H1 (cell line): Measurements from ENCODE around the gene SERPINB6. TPM values are rescaled to one million over a fixed set of nuclear protein-coding genes. Genes with fewer than 3 reads are reported as not detected.

ENCODE experiments used
- CTCF ChIA-PET: fragments of 300-600 bp; sonication (Branson Sonifier 250); formaldehyde crosslinking; loops from one replicate; lab custom pipeline; 2021; ENCODE audit not compliant: partially characterized antibody; lab: Charles Lee
- POLR2A ChIA-PET: fragments of 300-600 bp; sonication (Branson Sonifier 250); formaldehyde crosslinking; loops from one replicate; lab custom pipeline; 2021; ENCODE audit warnings: inconsistent platforms; ENCODE audit not compliant: partially characterized antibody; lab: Charles Lee
- DNase-seq, 2 experiments: peaks; one replicate each; pipeline versions ENCODE4 v3.0.0 to v3.0.0-alpha.2; 2010 to 2022; ENCODE audit warnings: low spot score in 2 of 2, low read depth in 1 of 2, mixed read lengths in 1 of 2
- FAIRE-seq: peaks from 2 replicates; lab custom pipeline; 2011; peaks lifted over from hg19 to GRCh38; lab: Jason Lieb, UNC
- H2AFZ ChIP-seq: 2 replicates; pipeline ENCODE4 v1.8.1; 2012; ENCODE audit warnings: low read length, inconsistent platforms
- H2AK5ac ChIP-seq: 2 replicates; pipeline ENCODE4 v1.6.1; 2013; ENCODE audit warnings: low read depth, low read length
- H2BK120ac ChIP-seq: replicated peaks from 2 replicates; pipeline ENCODE3; 2013; ENCODE audit warnings: low read depth, low read length, inconsistent platforms
- H2BK12ac ChIP-seq: 2 replicates; pipeline ENCODE4 v1.6.1; 2013; ENCODE audit warnings: low read depth, low read length
- H2BK15ac ChIP-seq: 2 replicates; pipeline ENCODE4 v1.6.1; 2013; ENCODE audit warnings: low read length
- H2BK20ac ChIP-seq: 2 replicates; pipeline ENCODE4 v1.6.1; 2013; ENCODE audit warnings: low read length
- H2BK5ac ChIP-seq: 2 replicates; pipeline ENCODE4 v1.6.1; 2013; ENCODE audit warnings: low read depth, low read length
- H3K14ac ChIP-seq: 2 replicates; pipeline ENCODE4 v1.6.1; 2013; ENCODE audit warnings: inconsistent platforms; ENCODE audit not compliant: insufficient read length
- H3K18ac ChIP-seq: 2 replicates; pipeline ENCODE4 v1.6.1; 2013; ENCODE audit warnings: low read length; ENCODE audit errors: extremely low read depth
- H3K23ac ChIP-seq: 2 replicates; pipeline ENCODE4 v1.6.1; 2013; ENCODE audit warnings: inconsistent platforms; ENCODE audit not compliant: insufficient read length
- H3K23me2 ChIP-seq: 2 replicates; pipeline ENCODE4 v1.6.1; 2013; ENCODE audit warnings: low read depth, low read length
- H3K27ac ChIP-seq: 2 replicates; pipeline ENCODE4 v1.6.1; 2011; ENCODE audit warnings: low read depth, low read length, inconsistent platforms
- H3K27me3 ChIP-seq, 4 experiments: replicated peaks in 1 of 4; 1 replicate in 1 of 4; 2 replicates in 3 of 4; pipeline versions ENCODE4 v1.6.1 to v1.8.1; 2011 to 2013; ENCODE audit warnings: low read length in 3 of 4, mild to moderate bottlenecking in 3 of 4, inconsistent platforms in 2 of 4, mixed read lengths in 2 of 4, moderate library complexity in 1 of 4; ENCODE audit not compliant: control insufficient read depth in 3 of 4, insufficient read depth in 3 of 4; ENCODE audit errors: extremely low read depth in 1 of 4
- H3K36me3 ChIP-seq, 4 experiments: 2 replicates each; pipeline versions ENCODE4 v1.6.1 to v1.8.1; 2011 to 2013; ENCODE audit warnings: mild to moderate bottlenecking in 4 of 4, low read length in 3 of 4, moderate library complexity in 2 of 4, control low read depth in 1 of 4, inconsistent platforms in 1 of 4; ENCODE audit not compliant: insufficient read depth in 4 of 4, control insufficient read depth in 2 of 4
- H3K4ac ChIP-seq: replicated peaks from 2 replicates; pipeline ENCODE3; 2013; ENCODE audit warnings: low read length, low read depth, mixed read lengths, inconsistent platforms; ENCODE audit not compliant: insufficient read length
- H3K4me1 ChIP-seq, 4 experiments: replicated peaks in 1 of 4; 1 replicate in 1 of 4; 2 replicates in 3 of 4; pipeline versions ENCODE4 v1.6.1 to v1.8.1; 2011 to 2013; ENCODE audit warnings: low read length in 3 of 4, inconsistent platforms in 2 of 4, mixed read lengths in 1 of 4; ENCODE audit not compliant: insufficient read depth in 4 of 4, control insufficient read depth in 3 of 4
- H3K4me2 ChIP-seq, 2 experiments: 2 replicates each; pipeline versions ENCODE4 v1.6.1 to v1.8.1; 2011 to 2013; ENCODE audit warnings: low read depth in 2 of 2, low read length in 2 of 2, control low read depth in 1 of 2, inconsistent platforms in 1 of 2, mild to moderate bottlenecking in 1 of 2; ENCODE audit not compliant: insufficient read depth in 1 of 2
- H3K4me3 ChIP-seq, 4 experiments: fragments of 200-600, 300-600 bp in 1 of 4; sonication (generic), shearing (Covaris generic), sonication (Bioruptor Twin) in 1 of 4; 2 replicates each; pipeline versions ENCODE4 v1.5.1 to v1.8.1; 2011 to 2016; ENCODE audit warnings: low read length in 4 of 4, low read depth in 3 of 4, control low read depth in 2 of 4, inconsistent platforms in 2 of 4, mild to moderate bottlenecking in 2 of 4, mixed read lengths in 1 of 4, moderate library complexity in 1 of 4; ENCODE audit not compliant: insufficient read depth in 2 of 4; ENCODE audit errors: extremely low read depth in 1 of 4
- H3K56ac ChIP-seq: replicated peaks from 2 replicates; pipeline ENCODE3; 2013; ENCODE audit warnings: low read depth, mild to moderate bottlenecking, mixed read lengths, low read length, inconsistent platforms; ENCODE audit not compliant: insufficient read length
- H3K79me1 ChIP-seq: 2 replicates; pipeline ENCODE4 v1.6.1; 2013; ENCODE audit warnings: low read depth, low read length, control low read depth
- H3K79me2 ChIP-seq, 2 experiments: 2 replicates each; pipeline versions ENCODE4 v1.6.1 to v1.8.1; 2012 to 2013; ENCODE audit warnings: low read length in 2 of 2, mild to moderate bottlenecking in 2 of 2, inconsistent platforms in 1 of 2; ENCODE audit not compliant: insufficient read depth in 2 of 2, control insufficient read depth in 1 of 2
- H3K9ac ChIP-seq, 4 experiments: replicated peaks in 1 of 4; 1 replicate in 1 of 4; 2 replicates in 3 of 4; pipeline versions ENCODE4 v1.6.1 to v1.8.1; 2011 to 2013; ENCODE audit warnings: low read depth in 3 of 4, low read length in 3 of 4, control low read depth in 2 of 4, mild to moderate bottlenecking in 2 of 4, moderate library complexity in 2 of 4, inconsistent platforms in 1 of 4; ENCODE audit errors: extremely low read depth in 1 of 4
- H3K9me3 ChIP-seq, 2 experiments: 2 replicates each; pipeline versions ENCODE4 v1.6.1 to v1.8.1; 2012 to 2013; ENCODE audit warnings: mild to moderate bottlenecking in 2 of 2, moderate library complexity in 2 of 2, control low read depth in 1 of 2, inconsistent platforms in 1 of 2, low read depth in 1 of 2, low read length in 1 of 2, mixed read lengths in 1 of 2; ENCODE audit not compliant: insufficient read depth in 2 of 2
- H4K20me1 ChIP-seq, 2 experiments: replicated peaks in 1 of 2; 2 replicates each; pipeline versions ENCODE3 to v1.8.1; 2011 to 2013; ENCODE audit warnings: inconsistent platforms in 2 of 2, low read length in 2 of 2, mild to moderate bottlenecking in 1 of 2; ENCODE audit not compliant: insufficient read depth in 2 of 2, control insufficient read depth in 1 of 2
- H4K5ac ChIP-seq: 2 replicates; pipeline ENCODE4 v1.6.1; 2013; ENCODE audit warnings: low read length, low read depth, mixed read lengths, inconsistent platforms; ENCODE audit not compliant: insufficient read length
- H4K8ac ChIP-seq: 2 replicates; pipeline ENCODE4 v1.8.0; 2013; ENCODE audit warnings: mild to moderate bottlenecking, moderate library complexity, low read length, inconsistent platforms; ENCODE audit not compliant: insufficient read depth; ENCODE audit errors: extremely low read depth
- H4K91ac ChIP-seq: replicated peaks from 2 replicates; pipeline ENCODE3; 2013; ENCODE audit warnings: low read length, mixed read lengths, inconsistent platforms; ENCODE audit not compliant: insufficient read length
- CBX8 ChIP-seq: fragments of 300-800, 300-1000 bp; sonication (generic); IDR thresholded peaks from 2 replicates; pipeline ENCODE4 v1.7.1; 2016; ENCODE audit warnings: low read depth, low read length, borderline replicate concordance
- CTCF ChIP-seq, 3 experiments: IDR thresholded peaks; 1 replicate in 2 of 3; 2 replicates in 1 of 3; pipeline versions ENCODE4 v1.5.1 to v1.6.1; 2011; ENCODE audit warnings: low read length in 3 of 3, mild to moderate bottlenecking in 3 of 3, inconsistent platforms in 2 of 3, low read depth in 1 of 3, moderate library complexity in 1 of 3; ENCODE audit not compliant: insufficient read depth in 1 of 3; ENCODE audit errors: control extremely low read depth in 1 of 3
- EP300 ChIP-seq, 2 experiments: IDR thresholded peaks; 1 replicate in 1 of 2; 2 replicates in 1 of 2; pipeline ENCODE4 v1.6.1; 2011 to 2012; ENCODE audit warnings: low read depth in 2 of 2, low read length in 2 of 2, mild to moderate bottlenecking in 2 of 2, borderline replicate concordance in 1 of 2, inconsistent platforms in 1 of 2, moderate library complexity in 1 of 2
- JUN ChIP-seq: IDR thresholded peaks from 2 replicates; pipeline ENCODE4 v1.6.1; 2011; ENCODE audit warnings: low read depth, mild to moderate bottlenecking, improper control_type of control experiment, low read length
- KDM4A ChIP-seq: IDR thresholded peaks from one replicate; pipeline ENCODE4 v1.7.1; 2012; ENCODE audit warnings: low read depth, mild to moderate bottlenecking, moderate library complexity, low read length, inconsistent platforms; ENCODE audit not compliant: severe bottlenecking
- MAFK ChIP-seq: IDR thresholded peaks from 2 replicates; pipeline ENCODE4 v1.6.1; 2012; ENCODE audit warnings: low read depth, mild to moderate bottlenecking, improper control_type of control experiment, low read length
- NANOG ChIP-seq: IDR thresholded peaks from 2 replicates; pipeline ENCODE4 v1.6.1; 2011; ENCODE audit warnings: low read length, low read depth, mild to moderate bottlenecking, inconsistent platforms; ENCODE audit not compliant: insufficient read depth, poor library complexity, severe bottlenecking
- SRF ChIP-seq: IDR thresholded peaks from 2 replicates; pipeline ENCODE4 v1.6.1; 2011; ENCODE audit warnings: mild to moderate bottlenecking, low read depth, low read length, moderate library complexity
- TCF12 ChIP-seq: IDR thresholded peaks from 2 replicates; pipeline ENCODE4 v1.6.1; 2011; ENCODE audit warnings: low read depth, mild to moderate bottlenecking, low read length
- WGBS, 2 experiments: shearing (Covaris generic) in 1 of 2; methylation state at CpG; one replicate each; pipeline versions ENCODE4 v1.1.6 to v1.1.7; 2013 to 2015; ENCODE audit warnings: low lambda C conversion rate in 2 of 2, mixed read lengths in 2 of 2, inconsistent platforms in 1 of 2, low coverage in 1 of 2, missing lambda C conversion rate in 1 of 2; ENCODE audit not compliant: insufficient replicate concordance in 2 of 2, insufficient coverage in 1 of 2, insufficient read length in 1 of 2; ENCODE audit errors: extremely low coverage in 1 of 2, missing lambda C conversion rate in 1 of 2; 5-methylcytosine and 5-hydroxymethylcytosine counted together
- polyA plus RNA-seq, 7 experiments: library from polyadenylated mRNA; depleted of rRNA in 3 of 7; stranded (reverse) in 5 of 7; unstranded in 2 of 7; fragments of >200 nt in 5 of 7; fragments of 200-250 nt in 2 of 7; gene quantifications; 1 replicate in 5 of 7; 2 replicates in 1 of 7; 4 replicates in 1 of 7; pipeline versions ENCODE4 v1.2.1 to v1.2.3, GENCODE V29; 2011 to 2013; ENCODE audit warnings: missing spikeins in 2 of 7, mixed read lengths in 2 of 7
- total RNA-seq: library from RNA; stranded (reverse); fragmentation: NEBNext Ultra II Directional; extraction: Animal tissue kit (Norgen Biotek cat#: 25700); gene quantifications from 2 replicates; pipeline ENCODE4 v1.2.1, GENCODE V29; 2021

The SERPINB6 gene
- total and polyA plus RNA-seq, 2 of the 8 experiments (the other 6 are each of a cell fraction or from before 2014, with no cell fraction given) = 27.2 to 29.4 TPM

- H3K18ac ChIP-seq = no peak overlapping the region; the same call in 1 of the 2 replicates
- WGBS, 2 experiments = 80% methylated on average over 7 of the region's 7 CpGs; no CpG with 5 or more reads in 1 of the 2 experiments
- H2BK15ac ChIP-seq = no peak overlapping the region
- no peak overlapping the region for H2BK12ac ChIP-seq
- H3K4me3 ChIP-seq = no peak overlapping the region
- FAIRE-seq = no peak
- no peaks in the 10 kb centered on the region for H4K20me1 ChIP-seq
- no peak overlapping the region for H4K5ac ChIP-seq
- peaks cover 1% of the 10 kb centered on the region; the same call in 1 of the 2 replicates for H3K23me2 ChIP-seq
- peak overlapping the region; percentile 75 for H2AFZ ChIP-seq
- H3K4me2 ChIP-seq = no peak overlapping the region
- H3K56ac ChIP-seq = no peak overlapping the region
- H4K91ac ChIP-seq = no peak overlapping the region
- no peak overlapping the region for H3K14ac ChIP-seq
- peaks cover 0 to 6% (median 0%) of the 10 kb centered on the region in 4 experiments; a peak in 2 of 7 replicates for H3K4me1 ChIP-seq
- H3K79me1 ChIP-seq = no peaks in the 10 kb centered on the region
- TF ChIP-seq NANOG (no peak), MAFK (no peak), SRF (no peak), TCF12 (no peak), CTCF (IDR thresholded peaks at IDR 0.05; ENCODE audit: control extremely low read depth in 1 of 3, insufficient read depth in 1 of 3, low read depth in 1 of 3, low read length in 3 of 3) (no peak), KDM4A (no peak), JUN (no peak), CBX8 (no peak), EP300 (IDR thresholded peaks at IDR 0.05; ENCODE audit: borderline replicate concordance in 1 of 2, low read depth in 2 of 2, low read length in 2 of 2) (no peak)
- peak overlapping the region; percentile 43; the same call in 1 of the 2 replicates for H2BK20ac ChIP-seq
- CTCF ChIA-PET = interaction anchor here (0.7 to 9.3 kb wide), 4 partner anchors 12 to 122 kb away, joined by 3 to 54 read pairs (median 3); no protein-coding TSS in a partner anchor
- POLR2A ChIA-PET = interaction anchor here (1.0 to 1.2 kb wide), 2 partner anchors 12 to 256 kb away, joined by 3 read pairs; no protein-coding TSS in a partner anchor
- no peak overlapping the region for H2BK120ac ChIP-seq
- DNase-seq = no peak
- H3K36me3 ChIP-seq = no peaks in the 10 kb centered on the region
- H2BK5ac ChIP-seq = no peak overlapping the region
- H3K4ac ChIP-seq = no peak overlapping the region
- no peak overlapping the region for H3K27ac ChIP-seq
- H3K9me3 ChIP-seq = no peaks in the 10 kb centered on the region
- no peak overlapping the region for H3K23ac ChIP-seq
- no peak overlapping the region for H2AK5ac ChIP-seq
- H3K79me2 ChIP-seq = no peaks in the 10 kb centered on the region
- H3K27me3 ChIP-seq = 0 out of 7 replicates have a peak, but pooled peaks cover 0 to under 1% (median 0%) of the 10 kb centered on the region in 4 experiments
- no peak overlapping the region for H3K9ac ChIP-seq
- no peak overlapping the region for H4K8ac ChIP-seq
These were observed 5.3 kb upstream of the SERPINB6 start for GRCh38 chr6:2976571-2977085.
